HEK293T (cell line): ENCODE results near the gene ANKRD65.

Experiments used
- ARNT ChIP-seq: fragments of 450-650 bp; IDR thresholded peaks from 2 replicates; pipeline ENCODE4 v1.6.1; 2017; ENCODE audit warnings: mild to moderate bottlenecking
- FOXA1 ChIP-seq: fragments of 450-650 bp; IDR thresholded peaks from 2 replicates; pipeline ENCODE4 v1.6.1; 2016; ENCODE audit warnings: mild to moderate bottlenecking
- FOXK2 ChIP-seq: fragments of 450-650 bp; IDR thresholded peaks from 2 replicates; pipeline ENCODE4 v1.6.1; 2016; ENCODE audit warnings: mild to moderate bottlenecking
- LEF1 ChIP-seq: fragments of 450-650 bp; IDR thresholded peaks from 2 replicates; pipeline ENCODE4 v1.6.1; 2017; ENCODE audit warnings: mild to moderate bottlenecking, borderline replicate concordance
- NFRKB ChIP-seq: fragments of 450-650 bp; IDR thresholded peaks from 2 replicates; pipeline ENCODE4 v1.6.1; 2016; ENCODE audit warnings: mild to moderate bottlenecking, moderate library complexity
- SP1 ChIP-seq: fragments of 450-650 bp; IDR thresholded peaks from 2 replicates; pipeline ENCODE4 v1.6.1; 2017
- TARDBP ChIP-seq: fragments of 450-650 bp; IDR thresholded peaks from 2 replicates; pipeline ENCODE4 v1.6.1; 2016

- TF ChIP-seq FOXA1 (no peak), LEF1 (no peak), TARDBP (no peak), ARNT (no peak), NFRKB (no peak), FOXK2 (no peak), SP1 (no peak)
Measured at GRCh38 chr1:1425426-1425752, 4.3 kb upstream of the ANKRD65 start.
